CD4-positive, alpha-beta T cell (primary cell): ENCODE measurements around the gene SPTBN1. TPM values are rescaled to one million over a fixed set of nuclear protein-coding genes. Genes with fewer than 3 reads are reported as not detected.
A peak's percentile ranks its signal among the peaks of the same experiment; 100 is the strongest.

Source experiments
- ATAC-seq: fragments of 200-7000 bp; cut with Tn5 transposase; one replicate; pipeline ENCODE4 v1.10.0; 2022; ENCODE audit warnings: mild to moderate bottlenecking; ENCODE audit not compliant: poor library complexity
- CTCF ChIA-PET: fragments of 350-600 bp; sonication (Branson Sonifier 250); formaldehyde crosslinking; loops from one replicate; lab custom pipeline; 2021; ENCODE audit warnings: antibody characterized with exemption, inconsistent platforms; lab: Charles Lee
- POLR2A ChIA-PET: fragments of 350-600 bp; sonication (Branson Sonifier 250); formaldehyde crosslinking; loops from one replicate; lab custom pipeline; 2021; ENCODE audit warnings: antibody characterized with exemption, inconsistent platforms; lab: Charles Lee
- DNase-seq, 14 experiments: peaks; one replicate each; pipeline ENCODE4 v3.0.0-alpha.2; 2013 to 2020; ENCODE audit warnings: mixed read lengths in 2 of 14
- H3K27ac ChIP-seq, 2 donors: one replicate each; pipeline versions ENCODE4 v1.5.1 to v1.7.0; 2013; ENCODE audit warnings: low read length in 2 of 2, low read depth in 1 of 2, mild to moderate bottlenecking in 1 of 2
- H3K27me3 ChIP-seq, 2 experiments: 1 replicate in 1 of 2; 2 replicates in 1 of 2; pipeline versions ENCODE4 v1.6.1 to v1.7.0; 2013; ENCODE audit warnings: low read length in 2 of 2, control low read depth in 1 of 2, mild to moderate bottlenecking in 1 of 2, moderate library complexity in 1 of 2; ENCODE audit not compliant: insufficient read depth in 2 of 2, control insufficient read depth in 1 of 2
- H3K36me3 ChIP-seq: one replicate; pipeline ENCODE4 v1.6.1; 2013; ENCODE audit warnings: low read length, control low read depth; ENCODE audit not compliant: insufficient read depth
- H3K4me1 ChIP-seq: one replicate; pipeline ENCODE4 v1.6.1; 2013; ENCODE audit warnings: low read length, control low read depth; ENCODE audit not compliant: insufficient read depth
- H3K4me3 ChIP-seq: one replicate; pipeline ENCODE4 v1.5.1; 2013; ENCODE audit warnings: mild to moderate bottlenecking, low read length, moderate library complexity
- H3K9me3 ChIP-seq, 2 experiments: 1 replicate in 1 of 2; 2 replicates in 1 of 2; pipeline versions ENCODE4 v1.6.1 to v1.7.0; 2013; ENCODE audit warnings: low read length in 2 of 2, mild to moderate bottlenecking in 2 of 2, control low read depth in 1 of 2, moderate library complexity in 1 of 2; ENCODE audit not compliant: control insufficient read depth in 1 of 2, insufficient read depth in 1 of 2
- H3K27ac Mint-ChIP-seq: one replicate; pipeline ENCODE4 v1.8.0; 2020; ENCODE audit warnings: mixed read lengths
- H3K27me3 Mint-ChIP-seq: one replicate; pipeline ENCODE4 v1.8.0; 2021; ENCODE audit warnings: mixed read lengths
- H3K36me3 Mint-ChIP-seq: one replicate; pipeline ENCODE4 v1.8.0; 2021; ENCODE audit warnings: low read depth, mixed read lengths
- H3K4me1 Mint-ChIP-seq: one replicate; pipeline ENCODE4 v1.8.0; 2021; ENCODE audit warnings: low read depth, mixed read lengths
- H3K4me3 Mint-ChIP-seq: one replicate; pipeline ENCODE4 v1.8.0; 2020; ENCODE audit warnings: mild to moderate bottlenecking, mixed read lengths
- H3K9me3 Mint-ChIP-seq: one replicate; pipeline ENCODE4 v1.8.0; 2020; ENCODE audit warnings: mixed read lengths
- CTCF ChIP-seq: fragments of 200-600 bp; IDR thresholded peaks from one replicate; pipeline ENCODE4 v1.8.0; 2022; ENCODE audit warnings: antibody characterized with exemption, mild to moderate bottlenecking
- intact Hi-C, 2 experiments: fragments of 100-400 bp; cut with DNase I in 1 of 2; cut with micrococcal nuclease in 1 of 2; formaldehyde crosslinking; loops; one replicate each; pipeline versions ENCODE4 v1.15.1 to v1.9.0; 2023 to 2025; cut with DNase I, micrococcal nuclease
- total RNA-seq, 174 experiments: library from RNA in 2 of 174; stranded (reverse) in 2 of 174; gene quantifications; one replicate each; pipeline ENCODE4 v1.2.3 and lab custom pipeline; 2021 to 2026

SPTBN1 gene
- total RNA-seq, 2 experiments from 2014 or later: 156 to 166 TPM

GRCh38 chr2:54618646-54619565 lies 162.8 kb downstream of the SPTBN1 start:
- peaks cover 97% of the 10 kb centered on the region for H3K36me3 ChIP-seq
- Mint-ChIP-seq H3K4me1 (peaks cover 50% of the 10 kb centered on the region), H3K9me3 (no peaks in the 10 kb centered on the region), H3K27ac (peak overlapping the region; percentile 68), H3K4me3 (peak overlapping the region; percentile 6), H3K36me3 (peaks cover 97% of the 10 kb centered on the region), H3K27me3 (no peaks in the 10 kb centered on the region)
- ChIA-PET POLR2A (interaction anchor here (0.8 to 3.6 kb wide), 6 partner anchors 10 to 62 kb away, joined by 3 to 18 read pairs (median 5); no protein-coding TSS in a partner anchor), CTCF (interaction anchor here (1.4 to 2.9 kb wide), 3 partner anchors 14 to 96 kb away, joined by 3 to 11 read pairs (median 5); no protein-coding TSS in a partner anchor)
- H3K9me3 ChIP-seq: no peaks in the 10 kb centered on the region
- H3K27ac ChIP-seq: no peak overlapping the region
- intact Hi-C loops: loop anchor here in 1 of 2 experiments (2.0 kb wide), 1 partner anchor 14 kb away; no protein-coding TSS in a partner anchor
- DNase-seq (peak in 1 of 14 experiments; percentile 29), ATAC-seq (no peak)
- no peak for TF ChIP-seq CTCF
- H3K4me1 ChIP-seq: peaks cover 7% of the 10 kb centered on the region
- no peak overlapping the region for H3K4me3 ChIP-seq
- no peaks in the 10 kb centered on the region for H3K27me3 ChIP-seq

- Mint-ChIP-seq H3K27me3 (no peaks in the 10 kb centered on the region), H3K4me1 (peaks cover 44% of the 10 kb centered on the region), H3K36me3 (peaks cover 99% of the 10 kb centered on the region), H3K27ac (no peak overlapping the region), H3K9me3 (no peaks in the 10 kb centered on the region), H3K4me3 (no peak overlapping the region)
- Histone ChIP-seq H3K4me3 (no peak overlapping the region), H3K36me3 (peaks cover 98% of the 10 kb centered on the region), H3K27ac (no peak overlapping the region), H3K9me3 (no peaks in the 10 kb centered on the region), H3K27me3 (no peaks in the 10 kb centered on the region), H3K4me1 (peaks cover 7% of the 10 kb centered on the region)
- TF ChIP-seq CTCF: no peak
- ChIA-PET POLR2A (interaction anchor here (1.0 to 3.6 kb wide), 5 partner anchors 23 to 63 kb away, joined by 3 to 18 read pairs (median 6); no protein-coding TSS in a partner anchor), CTCF (interaction anchor here (1.4 to 2.9 kb wide), 3 partner anchors 13 to 96 kb away, joined by 5 to 11 read pairs (median 7); no protein-coding TSS in a partner anchor)
- DNase-seq (no peak), ATAC-seq (no peak)
- intact Hi-C loops: loop anchor here in 1 of 2 experiments (2.0 kb wide), 1 partner anchor 15 kb away; no protein-coding TSS in a partner anchor
Measured at GRCh38 chr2:54619660-54620231, 163.6 kb downstream of the SPTBN1 start.

- no peak for DNase-seq
- ChIA-PET POLR2A (interaction anchor here (3.6 kb wide), 1 partner anchor 62 kb away, joined by 18 read pairs; no protein-coding TSS in a partner anchor), CTCF (interaction anchor here (0.9 to 2.9 kb wide), 3 partner anchors 45 to 98 kb away, joined by 3 to 11 read pairs (median 7); no protein-coding TSS in a partner anchor)
- ATAC-seq: no peak
- Histone ChIP-seq H3K4me3 (no peak overlapping the region), H3K4me1 (peaks cover 7% of the 10 kb centered on the region), H3K27me3 (no peaks in the 10 kb centered on the region), H3K27ac (no peak overlapping the region), H3K9me3 (no peaks in the 10 kb centered on the region), H3K36me3 (peaks cover 96% of the 10 kb centered on the region)
- H3K27me3 Mint-ChIP-seq: no peaks in the 10 kb centered on the region
- peaks cover 41% of the 10 kb centered on the region for H3K4me1 Mint-ChIP-seq
- H3K4me3 Mint-ChIP-seq: no peak overlapping the region
- H3K9me3 Mint-ChIP-seq: no peaks in the 10 kb centered on the region
- peaks cover 98% of the 10 kb centered on the region for H3K36me3 Mint-ChIP-seq
- no peak overlapping the region for H3K27ac Mint-ChIP-seq
- TF ChIP-seq CTCF: no peak
- intact Hi-C loops: no loop called here
Measured at GRCh38 chr2:54620948-54621347, 164.8 kb downstream of the SPTBN1 start.
